OCI-LY7 (cell line): ENCODE data around the gene OCSTAMP. TPM values are rescaled to one million over a fixed set of nuclear protein-coding genes. Genes with fewer than 3 reads are reported as not detected.

Source experiments
- BruUV-seq: library from RNA; stranded (reverse); fragments of 400-500 nt; replicated peaks from 2 replicates; lab custom pipeline; 2021; lab: Mats Ljungman, UMichigan
- CTCF ChIA-PET: fragments of 300-600 bp; sonication (Branson Sonifier 250); formaldehyde crosslinking; loops from one replicate; lab custom pipeline; 2022; ENCODE audit warnings: antibody characterized with exemption; ENCODE audit not compliant: unreplicated experiment; lab: Charles Lee
- POLR2A ChIA-PET: fragments of 300-600 bp; sonication (Branson Sonifier 250); formaldehyde crosslinking; loops from one replicate; lab custom pipeline; 2022; ENCODE audit warnings: antibody characterized with exemption; lab: Charles Lee
- DNase-seq: peaks from one replicate; pipeline ENCODE4 v3.0.0-alpha.2; 2015; ENCODE audit warnings: low spot score
- H2AFZ ChIP-seq: fragments of 200-600 bp; sonication (generic), shearing (Covaris generic); 2 replicates; pipeline ENCODE4 v1.6.1; 2014; ENCODE audit warnings: mild to moderate bottlenecking, antibody characterized with exemption, low read length, moderate library complexity
- H3K27ac ChIP-seq: fragments of 200-600 bp; sonication (generic); 2 replicates; pipeline ENCODE4 v1.5.1; 2014; ENCODE audit warnings: mixed run types, low read depth, mild to moderate bottlenecking, moderate library complexity, low read length, inconsistent platforms; ENCODE audit not compliant: poor library complexity, severe bottlenecking
- H3K36me3 ChIP-seq: fragments of 200-600 bp; sonication (generic); 2 replicates; pipeline ENCODE4 v1.6.1; 2014; ENCODE audit warnings: mild to moderate bottlenecking, antibody characterized with exemption, low read length, moderate library complexity, mixed read lengths; ENCODE audit not compliant: insufficient read depth
- H3K4me1 ChIP-seq: fragments of 200-600 bp; sonication (generic); 2 replicates; pipeline ENCODE4 v1.5.1; 2014; ENCODE audit warnings: mild to moderate bottlenecking, low read length; ENCODE audit not compliant: insufficient read depth, poor library complexity, severe bottlenecking
- H3K4me2 ChIP-seq: fragments of 200-600 bp; sonication (generic); 2 replicates; pipeline ENCODE4 v1.6.1; 2014; ENCODE audit warnings: mild to moderate bottlenecking, low read length
- H3K4me3 ChIP-seq: fragments of 200-600 bp; sonication (generic); 2 replicates; pipeline ENCODE4 v1.5.1; 2014; ENCODE audit warnings: mild to moderate bottlenecking, low read depth, low read length; ENCODE audit not compliant: poor library complexity, severe bottlenecking
- H3K79me2 ChIP-seq: fragments of 200-600 bp; sonication (generic); 2 replicates; pipeline ENCODE4 v1.6.1; 2016; ENCODE audit warnings: low read depth, mild to moderate bottlenecking, low read length, moderate library complexity, mixed read lengths; ENCODE audit not compliant: insufficient read depth
- H3K9me2 ChIP-seq: fragments of 200-600 bp; sonication (generic); 2 replicates; pipeline ENCODE4 v1.6.1; 2016; ENCODE audit warnings: mild to moderate bottlenecking, low read length, mixed read lengths; ENCODE audit not compliant: insufficient read depth
- H3K9me3 ChIP-seq: fragments of 200-600 bp; sonication (generic); 2 replicates; pipeline ENCODE4 v1.6.1; 2014; ENCODE audit warnings: mild to moderate bottlenecking, mixed run types, low read length, mixed read lengths
- H4K20me1 ChIP-seq: fragments of 200-600 bp; sonication (generic); 2 replicates; pipeline ENCODE4 v1.6.1; 2014; ENCODE audit warnings: mild to moderate bottlenecking, antibody characterized with exemption, low read length, moderate library complexity, mixed read lengths; ENCODE audit not compliant: insufficient read depth
- CTCF ChIP-seq: fragments of 200-600 bp; sonication (generic); conservative IDR thresholded peaks from 2 replicates; pipeline ENCODE4 v1.5.1; 2014; ENCODE audit warnings: mild to moderate bottlenecking, antibody characterized with exemption, low read length, moderate library complexity, mixed read lengths
- EZH2phosphoT487 ChIP-seq: fragments of 200-600 bp; sonication (generic); IDR thresholded peaks from 2 replicates; pipeline ENCODE4 v1.6.1; 2018; ENCODE audit warnings: low read depth, borderline replicate concordance, mild to moderate bottlenecking, mixed run types, antibody characterized with exemption, low read length, moderate library complexity, mixed read lengths
- intact Hi-C: fragments of 100-400 bp; cut with micrococcal nuclease; formaldehyde crosslinking; loops from one replicate; pipeline ENCODE4 v1.10.0; 2022; ENCODE audit not compliant: unreplicated experiment
- total RNA-seq, 2 experiments: library from RNA; depleted of rRNA in 1 of 2; stranded (reverse); fragments of >200 nt in 1 of 2; shearing (Covaris generic) in 1 of 2; gene quantifications; 2 replicates each; pipeline ENCODE4 v1.2.3, GENCODE V29; 2014 to 2022

Gene OCSTAMP
- total RNA-seq, 2 experiments from 2014 or later, result not detected

- Histone ChIP-seq H3K36me3 (no peaks in the 10 kb centered on the region), H3K27ac (no peak overlapping the region), H3K9me2 (no peaks in the 10 kb centered on the region), H3K4me2 (no peak overlapping the region), H3K4me3 (no peak overlapping the region), H4K20me1 (no peaks in the 10 kb centered on the region), H3K79me2 (no peaks in the 10 kb centered on the region), H2AFZ (no peak overlapping the region), H3K4me1 (no peaks in the 10 kb centered on the region), H3K9me3 (no peaks in the 10 kb centered on the region)
- ChIA-PET CTCF (no interaction called here), POLR2A (interaction anchor here (0.7 kb wide), 1 partner anchor 674 kb away, joined by 5 read pairs; no protein-coding TSS in a partner anchor)
- no peak for DNase-seq
- no TSS peak for BruUV-seq
- TF ChIP-seq CTCF, result no peak
- no peak for TF ChIP-seq EZH2phosphoT487
- intact Hi-C loops, result no loop called here
Measured at GRCh38 chr20:46594725-46595124, 44.3 kb upstream of the OCSTAMP start.

GRCh38 chr20:46592580-46593362 is 42.3 kb upstream of the OCSTAMP start:
- intact Hi-C loops, result no loop called here
- no peak overlapping the region for H3K4me3 ChIP-seq
- POLR2A ChIA-PET, result no interaction called here
- H3K9me3 ChIP-seq, result no peaks in the 10 kb centered on the region
- H3K79me2 ChIP-seq, result no peaks in the 10 kb centered on the region
- no peak overlapping the region for H3K4me2 ChIP-seq
- no peak for TF ChIP-seq EZH2phosphoT487
- peak; percentile 48 for TF ChIP-seq CTCF
- CTCF ChIA-PET, result no interaction called here
- no peaks in the 10 kb centered on the region for H3K36me3 ChIP-seq
- no peaks in the 10 kb centered on the region for H4K20me1 ChIP-seq
- no peaks in the 10 kb centered on the region for H3K9me2 ChIP-seq
- no peak overlapping the region for H3K27ac ChIP-seq
- no peaks in the 10 kb centered on the region for H3K4me1 ChIP-seq
- no TSS peak for BruUV-seq
- DNase-seq, result no peak
- no peak overlapping the region for H2AFZ ChIP-seq

- TF ChIP-seq EZH2phosphoT487, result no peak
- no peak for TF ChIP-seq CTCF
- no TSS peak for BruUV-seq
- Histone ChIP-seq H3K27ac (no peak overlapping the region), H3K36me3 (no peaks in the 10 kb centered on the region), H4K20me1 (no peaks in the 10 kb centered on the region), H3K9me3 (no peaks in the 10 kb centered on the region), H3K79me2 (no peaks in the 10 kb centered on the region), H2AFZ (no peak overlapping the region), H3K9me2 (no peaks in the 10 kb centered on the region), H3K4me1 (no peaks in the 10 kb centered on the region), H3K4me3 (no peak overlapping the region), H3K4me2 (no peak overlapping the region)
- POLR2A ChIA-PET, result no interaction called here
- DNase-seq, result no peak
- CTCF ChIA-PET, result no interaction called here
- intact Hi-C loops, result no loop called here
Measured at GRCh38 chr20:46590443-46590842, 40.0 kb upstream of the OCSTAMP start.
